CD4-positive, alpha-beta T cell (primary cell): Measurements from ENCODE around the gene DNAJC15. TPM values are rescaled to one million over a fixed set of nuclear protein-coding genes. Genes with fewer than 3 reads are reported as not detected.
"Not testable (repeated sequence)": the region's sequence is repeated elsewhere in the genome, so short reads cannot be mapped to it uniquely, and the experiment has no call there.

Experiments used
- ATAC-seq: fragments of 200-7000 bp; cut with Tn5 transposase; one replicate; pipeline ENCODE4 v1.10.0; 2022; ENCODE audit warnings: mild to moderate bottlenecking; ENCODE audit not compliant: poor library complexity
- CTCF ChIA-PET: fragments of 350-600 bp; sonication (Branson Sonifier 250); formaldehyde crosslinking; loops from one replicate; lab custom pipeline; 2021; ENCODE audit warnings: antibody characterized with exemption, inconsistent platforms; lab: Charles Lee
- POLR2A ChIA-PET: fragments of 350-600 bp; sonication (Branson Sonifier 250); formaldehyde crosslinking; loops from one replicate; lab custom pipeline; 2021; ENCODE audit warnings: antibody characterized with exemption, inconsistent platforms; lab: Charles Lee
- DNase-seq, 14 experiments: peaks; one replicate each; pipeline ENCODE4 v3.0.0-alpha.2; 2013 to 2020; ENCODE audit warnings: mixed read lengths in 2 of 14
- H3K27ac ChIP-seq, 2 donors: one replicate each; pipeline versions ENCODE4 v1.5.1 to v1.7.0; 2013; ENCODE audit warnings: low read length in 2 of 2, low read depth in 1 of 2, mild to moderate bottlenecking in 1 of 2
- H3K27me3 ChIP-seq, 2 experiments: 1 replicate in 1 of 2; 2 replicates in 1 of 2; pipeline versions ENCODE4 v1.6.1 to v1.7.0; 2013; ENCODE audit warnings: low read length in 2 of 2, control low read depth in 1 of 2, mild to moderate bottlenecking in 1 of 2, moderate library complexity in 1 of 2; ENCODE audit not compliant: insufficient read depth in 2 of 2, control insufficient read depth in 1 of 2
- H3K36me3 ChIP-seq: one replicate; pipeline ENCODE4 v1.6.1; 2013; ENCODE audit warnings: low read length, control low read depth; ENCODE audit not compliant: insufficient read depth
- H3K4me1 ChIP-seq: one replicate; pipeline ENCODE4 v1.6.1; 2013; ENCODE audit warnings: low read length, control low read depth; ENCODE audit not compliant: insufficient read depth
- H3K4me3 ChIP-seq: one replicate; pipeline ENCODE4 v1.5.1; 2013; ENCODE audit warnings: mild to moderate bottlenecking, low read length, moderate library complexity
- H3K9me3 ChIP-seq, 2 experiments: 1 replicate in 1 of 2; 2 replicates in 1 of 2; pipeline versions ENCODE4 v1.6.1 to v1.7.0; 2013; ENCODE audit warnings: low read length in 2 of 2, mild to moderate bottlenecking in 2 of 2, control low read depth in 1 of 2, moderate library complexity in 1 of 2; ENCODE audit not compliant: control insufficient read depth in 1 of 2, insufficient read depth in 1 of 2
- H3K27ac Mint-ChIP-seq: one replicate; pipeline ENCODE4 v1.8.0; 2020; ENCODE audit warnings: mixed read lengths
- H3K27me3 Mint-ChIP-seq: one replicate; pipeline ENCODE4 v1.8.0; 2021; ENCODE audit warnings: mixed read lengths
- H3K36me3 Mint-ChIP-seq: one replicate; pipeline ENCODE4 v1.8.0; 2021; ENCODE audit warnings: low read depth, mixed read lengths
- H3K4me1 Mint-ChIP-seq: one replicate; pipeline ENCODE4 v1.8.0; 2021; ENCODE audit warnings: low read depth, mixed read lengths
- H3K4me3 Mint-ChIP-seq: one replicate; pipeline ENCODE4 v1.8.0; 2020; ENCODE audit warnings: mild to moderate bottlenecking, mixed read lengths
- H3K9me3 Mint-ChIP-seq: one replicate; pipeline ENCODE4 v1.8.0; 2020; ENCODE audit warnings: mixed read lengths
- intact Hi-C, 2 experiments: fragments of 100-400 bp; cut with DNase I in 1 of 2; cut with micrococcal nuclease in 1 of 2; formaldehyde crosslinking; loops; one replicate each; pipeline versions ENCODE4 v1.15.1 to v1.9.0; 2023 to 2025; cut with DNase I, micrococcal nuclease
- total RNA-seq, 174 experiments: library from RNA in 2 of 174; stranded (reverse) in 2 of 174; gene quantifications; one replicate each; pipeline ENCODE4 v1.2.3 and lab custom pipeline; 2021 to 2026
- TF ChIP-seq, protein P1 (sequence below): fragments of 200-600 bp; IDR thresholded peaks from one replicate; pipeline ENCODE4 v1.8.0; 2022; ENCODE audit warnings: antibody characterized with exemption, mild to moderate bottlenecking

DNAJC15 gene
- total RNA-seq, 2 experiments from 2014 or later = 6.8 to 7.6 TPM

- intact Hi-C loops = no loop called here
- Mint-ChIP-seq H3K36me3 (peaks cover 63% of the 10 kb centered on the region), H3K4me3 (no peak overlapping the region), H3K27ac (peak overlapping the region; percentile 94), H3K4me1 (peaks cover 69% of the 10 kb centered on the region), H3K27me3 (no peaks in the 10 kb centered on the region), H3K9me3 (no peaks in the 10 kb centered on the region)
- Histone ChIP-seq H3K9me3 (no peaks in the 10 kb centered on the region), H3K27ac (no peak overlapping the region), H3K36me3 (peaks cover 8% of the 10 kb centered on the region), H3K27me3 (no peaks in the 10 kb centered on the region), H3K4me1 (peaks cover 10% of the 10 kb centered on the region), H3K4me3 (no peak overlapping the region)
- DNase-seq (no peak), ATAC-seq (no peak)
- TF ChIP-seq, protein P1, sequence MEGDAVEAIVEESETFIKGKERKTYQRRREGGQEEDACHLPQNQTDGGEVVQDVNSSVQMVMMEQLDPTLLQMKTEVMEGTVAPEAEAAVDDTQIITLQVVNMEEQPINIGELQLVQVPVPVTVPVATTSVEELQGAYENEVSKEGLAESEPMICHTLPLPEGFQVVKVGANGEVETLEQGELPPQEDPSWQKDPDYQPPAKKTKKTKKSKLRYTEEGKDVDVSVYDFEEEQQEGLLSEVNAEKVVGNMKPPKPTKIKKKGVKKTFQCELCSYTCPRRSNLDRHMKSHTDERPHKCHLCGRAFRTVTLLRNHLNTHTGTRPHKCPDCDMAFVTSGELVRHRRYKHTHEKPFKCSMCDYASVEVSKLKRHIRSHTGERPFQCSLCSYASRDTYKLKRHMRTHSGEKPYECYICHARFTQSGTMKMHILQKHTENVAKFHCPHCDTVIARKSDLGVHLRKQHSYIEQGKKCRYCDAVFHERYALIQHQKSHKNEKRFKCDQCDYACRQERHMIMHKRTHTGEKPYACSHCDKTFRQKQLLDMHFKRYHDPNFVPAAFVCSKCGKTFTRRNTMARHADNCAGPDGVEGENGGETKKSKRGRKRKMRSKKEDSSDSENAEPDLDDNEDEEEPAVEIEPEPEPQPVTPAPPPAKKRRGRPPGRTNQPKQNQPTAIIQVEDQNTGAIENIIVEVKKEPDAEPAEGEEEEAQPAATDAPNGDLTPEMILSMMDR = no peak
- CTCF ChIA-PET = no interaction called here
- POLR2A ChIA-PET = interaction anchor here (1.1 kb wide), 1 partner anchor 14 kb away, joined by 3 read pairs; no protein-coding TSS in a partner anchor
These were observed 16.6 kb downstream of the DNAJC15 start for GRCh38 chr13:43039966-43040365.

GRCh38 chr13:43040581-43041368, 17.4 kb downstream of the DNAJC15 start:
- H3K27me3 ChIP-seq, CTCF ChIA-PET, H3K27me3 Mint-ChIP-seq, intact Hi-C loops, H3K9me3 Mint-ChIP-seq, H3K4me3 Mint-ChIP-seq, H3K36me3 ChIP-seq, ATAC-seq, H3K4me3 ChIP-seq, H3K27ac ChIP-seq, H3K9me3 ChIP-seq, DNase-seq: not testable (repeated sequence)
- peaks cover 59% of the 10 kb centered on the region for H3K36me3 Mint-ChIP-seq
- H3K27ac Mint-ChIP-seq = peak overlapping the region; percentile 94
- peaks cover 17% of the 10 kb centered on the region for H3K4me1 ChIP-seq
- POLR2A ChIA-PET = interaction anchor here (1.1 kb wide), 1 partner anchor 14 kb away, joined by 3 read pairs; no protein-coding TSS in a partner anchor
- H3K4me1 Mint-ChIP-seq = peaks cover 72% of the 10 kb centered on the region

GRCh38 chr13:43041369-43041921, 18.1 kb downstream of the DNAJC15 start:
- Histone ChIP-seq H3K4me1 (peaks cover 14% of the 10 kb centered on the region), H3K27ac (no peak overlapping the region), H3K36me3 (peaks cover 6% of the 10 kb centered on the region), H3K27me3 (no peaks in the 10 kb centered on the region), H3K9me3 (no peaks in the 10 kb centered on the region), H3K4me3 (no peak overlapping the region)
- ChIA-PET CTCF (no interaction called here), POLR2A (interaction anchor here (2.3 kb wide), 1 partner anchor 49 kb away, joined by 10 read pairs; the partner anchor contains the start of gene EPSTI1)
- Mint-ChIP-seq H3K4me3 (no peak overlapping the region), H3K9me3 (no peaks in the 10 kb centered on the region), H3K27me3 (no peaks in the 10 kb centered on the region), H3K27ac (peak overlapping the region; percentile 94), H3K4me1 (peaks cover 79% of the 10 kb centered on the region), H3K36me3 (peaks cover 59% of the 10 kb centered on the region)
- no peak for DNase-seq
- ATAC-seq = no peak
- TF ChIP-seq, protein P1 = no peak
- intact Hi-C loops = no loop called here
